Dermis blood vessel endothelial cell (primary cell): ENCODE results near the gene IRAK4. TPM values are rescaled to one million over a fixed set of nuclear protein-coding genes. Genes with fewer than 3 reads are reported as not detected.
A peak's percentile ranks its signal among the peaks of the same experiment; 100 is the strongest.

Source experiments
- DNase-seq: peaks from one replicate; pipeline ENCODE4 v3.0.0; 2010
- total RNA-seq: library from RNA; depleted of rRNA; stranded (reverse); fragments of >200 nt; gene quantifications from 2 replicates; pipeline ENCODE4 v1.2.3, GENCODE V29; 2014

The IRAK4 gene
- total RNA-seq, 1 donor from 2014 or later: 29.6 TPM

GRCh38 chr12:43776498-43776897 is 17.7 kb downstream of the IRAK4 start:
- peak; percentile 9 for DNase-seq

- no peak for DNase-seq
These were observed 28.3 kb downstream of the IRAK4 start for GRCh38 chr12:43786899-43787693.

GRCh38 chr12:43789941-43790340 is 31.2 kb downstream of the IRAK4 start:
- peak; percentile 54 for DNase-seq

- DNase-seq: no peak
These were observed 37.0 kb downstream of the IRAK4 start for GRCh38 chr12:43795716-43796280.

GRCh38 chr12:43797561-43798217 is 38.9 kb downstream of the IRAK4 start:
- no peak for DNase-seq

- peak; percentile 29 for DNase-seq
These were observed 46.6 kb downstream of the IRAK4 start for GRCh38 chr12:43805149-43805859.

GRCh38 chr12:43805860-43806736 is 47.3 kb downstream of the IRAK4 start, which contains the start of gene TWF1:
Gene TWF1 (minus strand): TSS chr12:43806317. CDS start chr12:43806245, 72 bp downstream.
- DNase-seq: peak; percentile 86

GRCh38 chr12:43806737-43807072 is 48.0 kb downstream of the IRAK4 start:
- DNase-seq: no peak

GRCh38 chr12:43807386-43807785 is 48.6 kb downstream of the IRAK4 start:
- no peak for DNase-seq

- no peak for DNase-seq
These were observed 53.3 kb downstream of the IRAK4 start for GRCh38 chr12:43812057-43812456.

- DNase-seq: no peak
These were observed 54.2 kb downstream of the IRAK4 start for GRCh38 chr12:43812926-43813325.

- DNase-seq: no peak
These were observed 56.7 kb downstream of the IRAK4 start for GRCh38 chr12:43815416-43815815.

- DNase-seq: no peak
These were observed 57.4 kb downstream of the IRAK4 start for GRCh38 chr12:43816168-43816567.

GRCh38 chr12:43824207-43824775 is 65.5 kb downstream of the IRAK4 start:
- no peak for DNase-seq

- no peak for DNase-seq
These were observed 67.9 kb downstream of the IRAK4 start for GRCh38 chr12:43826681-43827080.

- no peak for DNase-seq
These were observed 68.3 kb downstream of the IRAK4 start for GRCh38 chr12:43827093-43827492.

GRCh38 chr12:43832463-43833168 is 73.9 kb downstream of the IRAK4 start:
- DNase-seq: no peak

GRCh38 chr12:43835264-43835655 is 76.5 kb downstream of the IRAK4 start:
- no peak for DNase-seq

- peak; percentile 54 for DNase-seq
These were observed 77.1 kb downstream of the IRAK4 start, which contains the start of gene TMEM117 for GRCh38 chr12:43835656-43836474. Gene TMEM117 (plus strand): TSS chr12:43836081.

GRCh38 chr12:43836475-43836989 is 77.8 kb downstream of the IRAK4 start:
- DNase-seq: peak; percentile 40
